Measurements from ENCODE around the gene CEP112. TPM values are rescaled to one million over a fixed set of nuclear protein-coding genes. Genes with fewer than 3 reads are reported as not detected.

Gene CEP112
- total and polyA plus RNA-seq, 2 experiments from 2014 or later, result 4.0 to 4.3 TPM

DNA sequence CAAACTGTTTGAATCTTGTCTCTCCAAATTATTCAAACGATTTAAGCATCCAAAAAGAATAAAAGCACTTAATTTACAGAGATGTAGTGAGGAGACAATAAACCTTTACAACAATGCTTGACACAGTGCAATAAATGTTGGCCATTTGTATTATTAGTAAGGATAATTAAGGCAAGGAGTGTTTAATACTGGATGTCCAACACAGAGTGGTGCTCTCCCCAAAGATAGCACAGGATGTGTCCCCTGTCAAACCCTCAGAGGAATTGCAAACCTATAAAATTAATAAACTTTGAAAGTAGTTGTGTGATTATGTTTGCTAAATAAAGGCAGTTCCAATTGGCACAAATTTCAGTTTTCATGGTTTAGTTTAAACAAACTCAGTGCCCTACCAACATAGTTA, 377.5 kb downstream of the CEP112 start (continued):
- TF ChIP-seq, protein P1, sequence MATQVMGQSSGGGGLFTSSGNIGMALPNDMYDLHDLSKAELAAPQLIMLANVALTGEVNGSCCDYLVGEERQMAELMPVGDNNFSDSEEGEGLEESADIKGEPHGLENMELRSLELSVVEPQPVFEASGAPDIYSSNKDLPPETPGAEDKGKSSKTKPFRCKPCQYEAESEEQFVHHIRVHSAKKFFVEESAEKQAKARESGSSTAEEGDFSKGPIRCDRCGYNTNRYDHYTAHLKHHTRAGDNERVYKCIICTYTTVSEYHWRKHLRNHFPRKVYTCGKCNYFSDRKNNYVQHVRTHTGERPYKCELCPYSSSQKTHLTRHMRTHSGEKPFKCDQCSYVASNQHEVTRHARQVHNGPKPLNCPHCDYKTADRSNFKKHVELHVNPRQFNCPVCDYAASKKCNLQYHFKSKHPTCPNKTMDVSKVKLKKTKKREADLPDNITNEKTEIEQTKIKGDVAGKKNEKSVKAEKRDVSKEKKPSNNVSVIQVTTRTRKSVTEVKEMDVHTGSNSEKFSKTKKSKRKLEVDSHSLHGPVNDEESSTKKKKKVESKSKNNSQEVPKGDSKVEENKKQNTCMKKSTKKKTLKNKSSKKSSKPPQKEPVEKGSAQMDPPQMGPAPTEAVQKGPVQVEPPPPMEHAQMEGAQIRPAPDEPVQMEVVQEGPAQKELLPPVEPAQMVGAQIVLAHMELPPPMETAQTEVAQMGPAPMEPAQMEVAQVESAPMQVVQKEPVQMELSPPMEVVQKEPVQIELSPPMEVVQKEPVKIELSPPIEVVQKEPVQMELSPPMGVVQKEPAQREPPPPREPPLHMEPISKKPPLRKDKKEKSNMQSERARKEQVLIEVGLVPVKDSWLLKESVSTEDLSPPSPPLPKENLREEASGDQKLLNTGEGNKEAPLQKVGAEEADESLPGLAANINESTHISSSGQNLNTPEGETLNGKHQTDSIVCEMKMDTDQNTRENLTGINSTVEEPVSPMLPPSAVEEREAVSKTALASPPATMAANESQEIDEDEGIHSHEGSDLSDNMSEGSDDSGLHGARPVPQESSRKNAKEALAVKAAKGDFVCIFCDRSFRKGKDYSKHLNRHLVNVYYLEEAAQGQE (IDR thresholded peaks at IDR 0.05; ENCODE audit: unreplicated experiment), result no peak
- TF ChIP-seq, protein P2, sequence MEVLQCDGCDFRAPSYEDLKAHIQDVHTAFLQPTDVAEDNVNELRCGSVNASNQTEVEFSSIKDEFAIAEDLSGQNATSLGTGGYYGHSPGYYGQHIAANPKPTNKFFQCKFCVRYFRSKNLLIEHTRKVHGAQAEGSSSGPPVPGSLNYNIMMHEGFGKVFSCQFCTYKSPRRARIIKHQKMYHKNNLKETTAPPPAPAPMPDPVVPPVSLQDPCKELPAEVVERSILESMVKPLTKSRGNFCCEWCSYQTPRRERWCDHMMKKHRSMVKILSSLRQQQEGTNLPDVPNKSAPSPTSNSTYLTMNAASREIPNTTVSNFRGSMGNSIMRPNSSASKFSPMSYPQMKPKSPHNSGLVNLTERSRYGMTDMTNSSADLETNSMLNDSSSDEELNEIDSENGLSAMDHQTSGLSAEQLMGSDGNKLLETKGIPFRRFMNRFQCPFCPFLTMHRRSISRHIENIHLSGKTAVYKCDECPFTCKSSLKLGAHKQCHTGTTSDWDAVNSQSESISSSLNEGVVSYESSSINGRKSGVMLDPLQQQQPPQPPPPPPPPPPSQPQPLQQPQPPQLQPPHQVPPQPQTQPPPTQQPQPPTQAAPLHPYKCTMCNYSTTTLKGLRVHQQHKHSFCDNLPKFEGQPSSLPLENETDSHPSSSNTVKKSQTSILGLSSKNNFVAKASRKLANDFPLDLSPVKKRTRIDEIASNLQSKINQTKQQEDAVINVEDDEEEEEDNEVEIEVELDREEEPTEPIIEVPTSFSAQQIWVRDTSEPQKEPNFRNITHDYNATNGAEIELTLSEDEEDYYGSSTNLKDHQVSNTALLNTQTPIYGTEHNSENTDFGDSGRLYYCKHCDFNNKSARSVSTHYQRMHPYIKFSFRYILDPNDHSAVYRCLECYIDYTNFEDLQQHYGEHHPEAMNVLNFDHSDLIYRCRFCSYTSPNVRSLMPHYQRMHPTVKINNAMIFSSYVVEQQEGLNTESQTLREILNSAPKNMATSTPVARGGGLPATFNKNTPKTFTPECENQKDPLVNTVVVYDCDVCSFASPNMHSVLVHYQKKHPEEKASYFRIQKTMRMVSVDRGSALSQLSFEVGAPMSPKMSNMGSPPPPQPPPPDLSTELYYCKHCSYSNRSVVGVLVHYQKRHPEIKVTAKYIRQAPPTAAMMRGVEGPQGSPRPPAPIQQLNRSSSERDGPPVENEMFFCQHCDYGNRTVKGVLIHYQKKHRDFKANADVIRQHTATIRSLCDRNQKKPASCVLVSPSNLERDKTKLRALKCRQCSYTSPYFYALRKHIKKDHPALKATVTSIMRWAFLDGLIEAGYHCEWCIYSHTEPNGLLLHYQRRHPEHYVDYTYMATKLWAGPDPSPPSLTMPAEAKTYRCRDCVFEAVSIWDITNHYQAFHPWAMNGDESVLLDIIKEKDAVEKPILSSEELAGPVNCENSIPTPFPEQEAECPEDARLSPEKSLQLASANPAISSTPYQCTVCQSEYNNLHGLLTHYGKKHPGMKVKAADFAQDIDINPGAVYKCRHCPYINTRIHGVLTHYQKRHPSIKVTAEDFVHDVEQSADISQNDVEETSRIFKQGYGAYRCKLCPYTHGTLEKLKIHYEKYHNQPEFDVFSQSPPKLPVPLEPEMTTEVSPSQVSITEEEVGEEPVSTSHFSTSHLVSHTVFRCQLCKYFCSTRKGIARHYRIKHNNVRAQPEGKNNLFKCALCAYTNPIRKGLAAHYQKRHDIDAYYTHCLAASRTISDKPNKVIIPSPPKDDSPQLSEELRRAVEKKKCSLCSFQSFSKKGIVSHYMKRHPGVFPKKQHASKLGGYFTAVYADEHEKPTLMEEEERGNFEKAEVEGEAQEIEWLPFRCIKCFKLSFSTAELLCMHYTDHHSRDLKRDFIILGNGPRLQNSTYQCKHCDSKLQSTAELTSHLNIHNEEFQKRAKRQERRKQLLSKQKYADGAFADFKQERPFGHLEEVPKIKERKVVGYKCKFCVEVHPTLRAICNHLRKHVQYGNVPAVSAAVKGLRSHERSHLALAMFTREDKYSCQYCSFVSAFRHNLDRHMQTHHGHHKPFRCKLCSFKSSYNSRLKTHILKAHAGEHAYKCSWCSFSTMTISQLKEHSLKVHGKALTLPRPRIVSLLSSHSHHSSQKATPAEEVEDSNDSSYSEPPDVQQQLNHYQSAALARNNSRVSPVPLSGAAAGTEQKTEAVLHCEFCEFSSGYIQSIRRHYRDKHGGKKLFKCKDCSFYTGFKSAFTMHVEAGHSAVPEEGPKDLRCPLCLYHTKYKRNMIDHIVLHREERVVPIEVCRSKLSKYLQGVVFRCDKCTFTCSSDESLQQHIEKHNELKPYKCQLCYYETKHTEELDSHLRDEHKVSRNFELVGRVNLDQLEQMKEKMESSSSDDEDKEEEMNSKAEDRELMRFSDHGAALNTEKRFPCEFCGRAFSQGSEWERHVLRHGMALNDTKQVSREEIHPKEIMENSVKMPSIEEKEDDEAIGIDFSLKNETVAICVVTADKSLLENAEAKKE (CRISPR knock-in tag; IDR thresholded peaks at IDR 0.05), result no peak
- TF ChIP-seq EZH2 (IDR thresholded peaks at IDR 0.05; ENCODE audit: low read depth, unreplicated experiment), result no peak

DNA sequence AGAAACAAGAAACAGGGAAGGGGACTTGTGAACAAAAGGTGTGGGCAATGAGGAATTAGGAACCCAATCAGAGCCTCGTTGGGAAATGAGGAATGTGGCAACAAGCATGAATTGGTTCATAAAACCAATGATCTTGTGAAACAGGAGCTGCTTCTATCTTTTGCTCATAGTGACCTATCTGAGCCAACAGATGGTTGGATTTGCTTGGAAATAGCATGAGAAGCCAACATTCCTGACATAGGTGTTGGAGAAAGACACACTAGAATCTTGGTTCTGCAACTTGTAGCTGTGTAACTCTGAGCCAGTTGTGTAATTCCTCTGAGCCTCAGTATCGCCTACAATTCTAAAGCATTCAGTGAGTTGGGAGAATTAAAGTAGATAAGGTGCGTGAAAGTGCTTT, 378.6 kb downstream of the CEP112 start:
- Histone ChIP-seq H3K36me3 (ENCODE audit: insufficient read depth) (0 out of 2 replicates have a peak, but pooled peaks cover 6% of the 10 kb centered on the region), H3F3A (replicated peaks; ENCODE audit: low read depth) (no peaks in the 10 kb centered on the region), H3K79me2 (replicated peaks; ENCODE audit: insufficient read depth) (no peaks in the 10 kb centered on the region), H3K4me2 (no peak overlapping the region), H3K27me3 (ENCODE audit: insufficient read depth) (no peaks in the 10 kb centered on the region), H4K20me1 (replicated peaks; ENCODE audit: insufficient read depth) (no peaks in the 10 kb centered on the region), H3K4me1 (ENCODE audit: insufficient read depth) (no peaks in the 10 kb centered on the region), H2AFZ (no peak overlapping the region), H3K4me3 (no peak overlapping the region), H3K27ac (ENCODE audit: low read depth) (no peak overlapping the region), H3K9me2 (ENCODE audit: insufficient read depth) (peaks cover 12% of the 10 kb centered on the region; the same call in 1 of the 2 replicates)
- ATAC-seq (no peak), DNase-seq (ENCODE audit: low spot score) (no peak)
- Mint-ChIP-seq H3K36me3 (ENCODE audit: low read depth) (peaks cover 12% of the 10 kb centered on the region), H3K9me3 (peaks cover 13% of the 10 kb centered on the region), H3K27me3 (ENCODE audit: insufficient read depth, low read depth, poor library complexity) (no peaks in the 10 kb centered on the region), H3K27ac (no peak overlapping the region), H3K4me3 (no peak overlapping the region), H3K4me1 (no peaks in the 10 kb centered on the region)
- no peak for TF ChIP-seq STAT1 (IDR thresholded peaks at IDR 0.05; ENCODE audit: unreplicated experiment)
- no peak for TF ChIP-seq ZNF114 (CRISPR knock-in tag; IDR thresholded peaks at IDR 0.05)
- no peak for TF ChIP-seq ZNF331 (CRISPR knock-in tag; IDR thresholded peaks at IDR 0.05; ENCODE audit: low read depth)
- TF ChIP-seq NANOG (IDR thresholded peaks at IDR 0.05; ENCODE audit: borderline replicate concordance), result no peak
- TF ChIP-seq, protein P3, sequence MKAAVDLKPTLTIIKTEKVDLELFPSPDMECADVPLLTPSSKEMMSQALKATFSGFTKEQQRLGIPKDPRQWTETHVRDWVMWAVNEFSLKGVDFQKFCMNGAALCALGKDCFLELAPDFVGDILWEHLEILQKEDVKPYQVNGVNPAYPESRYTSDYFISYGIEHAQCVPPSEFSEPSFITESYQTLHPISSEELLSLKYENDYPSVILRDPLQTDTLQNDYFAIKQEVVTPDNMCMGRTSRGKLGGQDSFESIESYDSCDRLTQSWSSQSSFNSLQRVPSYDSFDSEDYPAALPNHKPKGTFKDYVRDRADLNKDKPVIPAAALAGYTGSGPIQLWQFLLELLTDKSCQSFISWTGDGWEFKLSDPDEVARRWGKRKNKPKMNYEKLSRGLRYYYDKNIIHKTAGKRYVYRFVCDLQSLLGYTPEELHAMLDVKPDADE (IDR thresholded peaks at IDR 0.05), result no peak
- no peak for TF ChIP-seq CREB1 (CRISPR knock-in tag; IDR thresholded peaks at IDR 0.05; ENCODE audit: low read depth)
- TF ChIP-seq, protein P4, sequence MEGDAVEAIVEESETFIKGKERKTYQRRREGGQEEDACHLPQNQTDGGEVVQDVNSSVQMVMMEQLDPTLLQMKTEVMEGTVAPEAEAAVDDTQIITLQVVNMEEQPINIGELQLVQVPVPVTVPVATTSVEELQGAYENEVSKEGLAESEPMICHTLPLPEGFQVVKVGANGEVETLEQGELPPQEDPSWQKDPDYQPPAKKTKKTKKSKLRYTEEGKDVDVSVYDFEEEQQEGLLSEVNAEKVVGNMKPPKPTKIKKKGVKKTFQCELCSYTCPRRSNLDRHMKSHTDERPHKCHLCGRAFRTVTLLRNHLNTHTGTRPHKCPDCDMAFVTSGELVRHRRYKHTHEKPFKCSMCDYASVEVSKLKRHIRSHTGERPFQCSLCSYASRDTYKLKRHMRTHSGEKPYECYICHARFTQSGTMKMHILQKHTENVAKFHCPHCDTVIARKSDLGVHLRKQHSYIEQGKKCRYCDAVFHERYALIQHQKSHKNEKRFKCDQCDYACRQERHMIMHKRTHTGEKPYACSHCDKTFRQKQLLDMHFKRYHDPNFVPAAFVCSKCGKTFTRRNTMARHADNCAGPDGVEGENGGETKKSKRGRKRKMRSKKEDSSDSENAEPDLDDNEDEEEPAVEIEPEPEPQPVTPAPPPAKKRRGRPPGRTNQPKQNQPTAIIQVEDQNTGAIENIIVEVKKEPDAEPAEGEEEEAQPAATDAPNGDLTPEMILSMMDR (conservative IDR thresholded peaks at IDR 0.05; ENCODE audit: low read depth in 2 of 2), result no peak
